SJCRH30 (cell line): ENCODE data around the gene FANK1. TPM values are rescaled to one million over a fixed set of nuclear protein-coding genes. Genes with fewer than 3 reads are reported as not detected.
"Not testable (repeated sequence)": the region's sequence is repeated elsewhere in the genome, so short reads cannot be mapped to it uniquely, and the experiment has no call there.

Source experiments
- DNase-seq, 2 experiments: peaks; one replicate each; pipeline ENCODE4 v3.0.0-alpha.2; 2015 to 2020
- H3K27ac ChIP-seq: fragments of 250-450 bp; sonication (Bioruptor Pico); 2 replicates; pipeline ENCODE4 v1.5.1; 2020; ENCODE audit warnings: mild to moderate bottlenecking, moderate library complexity
- H3K27me3 ChIP-seq: fragments of 250-450 bp; sonication (Bioruptor Pico); 2 replicates; pipeline ENCODE4 v1.5.1; 2020; ENCODE audit warnings: mild to moderate bottlenecking, moderate library complexity
- H3K36me3 ChIP-seq: fragments of 250-450 bp; sonication (Bioruptor Pico); 2 replicates; pipeline ENCODE4 v1.5.1; 2020; ENCODE audit warnings: mild to moderate bottlenecking, moderate library complexity
- H3K4me1 ChIP-seq: fragments of 250-450 bp; sonication (Bioruptor Pico); 2 replicates; pipeline ENCODE4 v1.5.1; 2020; ENCODE audit warnings: mild to moderate bottlenecking, moderate library complexity
- H3K4me3 ChIP-seq: fragments of 250-450 bp; sonication (Bioruptor Pico); 2 replicates; pipeline ENCODE4 v1.5.1; 2020; ENCODE audit warnings: mild to moderate bottlenecking, moderate library complexity
- H3K9me3 ChIP-seq: fragments of 250-450 bp; sonication (Bioruptor Pico); replicated peaks from 2 replicates; pipeline ENCODE4 v1.5.1; 2020; ENCODE audit warnings: mild to moderate bottlenecking, moderate library complexity
- total RNA-seq: library from RNA; depleted of rRNA; stranded (reverse); fragments of >200 nt; shearing (Covaris generic); gene quantifications from 2 replicates; pipeline ENCODE4 v1.2.3, GENCODE V29; 2014

The FANK1 gene
- total RNA-seq, 1 experiment from 2014 or later = 0.42 TPM

DNA sequence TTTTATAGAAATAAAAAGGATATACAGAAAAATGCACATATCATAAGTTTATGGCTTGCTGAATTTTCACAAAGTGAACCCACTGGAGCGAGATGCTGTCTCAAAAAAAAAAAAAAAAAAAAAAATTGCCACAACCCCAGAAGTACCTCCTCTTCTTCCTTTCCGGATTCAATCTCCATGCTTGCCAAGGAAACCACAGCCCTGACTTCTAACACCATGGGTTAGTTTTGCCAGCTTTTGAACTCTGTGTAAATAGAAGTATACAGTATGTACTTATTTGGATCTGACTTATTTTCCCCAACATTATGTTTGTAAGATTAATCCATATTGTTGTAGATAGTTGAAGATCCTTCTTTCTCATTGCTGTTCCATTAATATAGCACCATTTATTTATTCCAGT is 40.0 kb downstream of the FANK1 start:
- no peak for DNase-seq
- no peak overlapping the region for H3K4me3 ChIP-seq
- no peaks in the 10 kb centered on the region for H3K4me1 ChIP-seq
- H3K9me3 ChIP-seq = no peaks in the 10 kb centered on the region
- H3K36me3 ChIP-seq = no peaks in the 10 kb centered on the region
- no peaks in the 10 kb centered on the region for H3K27me3 ChIP-seq
- no peak overlapping the region for H3K27ac ChIP-seq

DNA sequence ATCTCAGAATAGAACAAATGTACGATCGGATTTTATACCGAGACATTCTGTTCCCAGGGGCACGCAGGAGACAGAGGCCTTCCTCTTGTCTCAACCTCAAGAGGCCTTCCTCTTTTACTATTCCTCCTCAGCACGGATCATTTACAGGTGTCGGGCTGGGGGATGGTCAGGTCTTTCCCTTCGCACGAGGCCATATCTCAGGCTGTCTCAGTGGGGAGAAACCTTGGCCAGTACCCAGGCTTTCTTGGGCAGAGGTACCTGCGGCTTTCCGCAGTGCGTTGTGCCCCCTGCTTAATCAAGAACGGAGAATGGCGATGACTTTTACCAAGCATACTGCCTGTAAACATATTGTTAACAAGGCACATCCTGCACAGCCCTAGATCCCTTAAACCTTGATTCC is 44.2 kb downstream of the FANK1 start:
- Histone ChIP-seq H3K9me3 (no peaks in the 10 kb centered on the region), H3K4me1 (no peaks in the 10 kb centered on the region), H3K27me3 (no peaks in the 10 kb centered on the region), H3K36me3 (no peaks in the 10 kb centered on the region), H3K4me3 (no peak overlapping the region), H3K27ac (no peak overlapping the region)
- DNase-seq = no peak

GRCh38 chr10:125951290-125951689 is 54.9 kb downstream of the FANK1 start:
- H3K4me3 ChIP-seq = no peak overlapping the region
- no peaks in the 10 kb centered on the region for H3K4me1 ChIP-seq
- H3K27me3 ChIP-seq = no peaks in the 10 kb centered on the region
- DNase-seq = no peak
- no peak overlapping the region for H3K27ac ChIP-seq
- no peaks in the 10 kb centered on the region for H3K9me3 ChIP-seq
- H3K36me3 ChIP-seq = no peaks in the 10 kb centered on the region

GRCh38 chr10:125953778-125954385 is 57.5 kb downstream of the FANK1 start:
- Histone ChIP-seq H3K27ac (no peak overlapping the region), H3K36me3 (no peaks in the 10 kb centered on the region), H3K9me3 (no peaks in the 10 kb centered on the region), H3K4me3 (no peak overlapping the region), H3K27me3 (no peaks in the 10 kb centered on the region), H3K4me1 (no peaks in the 10 kb centered on the region)
- no peak for DNase-seq

DNA sequence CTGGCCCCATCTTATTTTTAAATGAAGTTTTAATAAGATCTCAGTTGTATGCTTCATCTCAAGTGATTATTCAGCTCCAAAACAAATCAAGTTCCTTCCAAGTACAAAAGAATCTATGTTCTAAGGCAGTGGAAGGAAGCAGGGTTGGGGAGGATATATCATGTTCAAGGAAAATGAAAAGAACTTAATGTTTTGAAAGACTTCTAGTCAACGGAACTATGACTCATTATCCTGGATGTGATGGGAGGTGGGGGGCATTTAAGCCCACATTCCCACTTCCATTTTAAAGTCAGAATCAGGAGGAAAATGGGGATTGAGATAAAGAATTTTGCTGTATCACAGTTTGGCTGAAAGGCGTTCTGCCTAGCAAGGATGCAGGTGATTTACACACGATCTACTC is 59.4 kb downstream of the FANK1 start:
- Histone ChIP-seq H3K27me3 (no peaks in the 10 kb centered on the region), H3K9me3 (no peaks in the 10 kb centered on the region), H3K36me3 (no peaks in the 10 kb centered on the region), H3K4me1 (no peaks in the 10 kb centered on the region), H3K4me3 (no peak overlapping the region), H3K27ac (no peak overlapping the region)
- DNase-seq = no peak

DNA sequence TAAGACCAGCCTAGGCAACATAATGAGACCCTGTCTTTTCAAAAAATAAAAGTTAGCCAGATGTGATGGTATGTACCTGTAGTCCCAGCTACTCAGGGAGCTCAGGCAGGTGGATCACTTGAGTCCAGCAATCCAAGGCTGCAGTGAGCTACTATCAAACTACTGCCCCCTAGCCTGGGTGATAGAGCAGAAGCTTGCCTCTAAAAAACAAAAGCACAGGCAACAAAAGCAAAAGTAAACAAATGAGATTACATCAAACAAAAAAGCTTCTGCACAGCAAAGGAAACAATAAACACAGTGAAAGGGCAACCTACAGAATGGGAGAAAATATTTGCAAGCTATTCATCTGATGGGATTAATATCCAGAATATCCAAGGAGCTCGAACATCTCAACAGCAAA is 65.4 kb downstream of the FANK1 start:
- no peaks in the 10 kb centered on the region for H3K4me1 ChIP-seq
- no peaks in the 10 kb centered on the region for H3K9me3 ChIP-seq
- no peak for DNase-seq
- H3K36me3 ChIP-seq = no peaks in the 10 kb centered on the region
- H3K27me3 ChIP-seq = no peaks in the 10 kb centered on the region
- H3K27ac ChIP-seq = no peak overlapping the region
- no peak overlapping the region for H3K4me3 ChIP-seq

DNA sequence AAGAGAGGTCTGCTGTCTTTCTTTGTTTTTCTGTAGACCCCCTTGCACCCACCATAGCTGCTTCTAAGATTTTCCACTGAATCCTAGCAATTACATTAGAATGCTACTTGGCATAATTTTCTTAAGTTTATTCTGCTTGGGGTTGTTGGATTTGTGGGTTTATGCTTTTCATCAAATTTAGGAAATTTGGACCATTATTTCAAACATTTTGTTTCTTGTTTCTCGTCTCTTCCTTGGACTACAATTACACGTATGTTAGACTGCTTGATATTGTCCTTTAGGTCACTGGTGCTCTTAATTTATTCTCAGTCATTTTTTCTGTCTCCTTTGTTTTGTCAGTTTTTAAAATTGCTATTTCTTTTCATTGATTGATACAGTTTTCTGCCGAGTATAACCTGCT is 65.8 kb downstream of the FANK1 start:
- Histone ChIP-seq H3K4me3 (no peak overlapping the region), H3K9me3 (no peaks in the 10 kb centered on the region), H3K4me1 (no peaks in the 10 kb centered on the region), H3K27ac (no peak overlapping the region), H3K27me3 (no peaks in the 10 kb centered on the region), H3K36me3 (no peaks in the 10 kb centered on the region)
- DNase-seq = no peak

DNA sequence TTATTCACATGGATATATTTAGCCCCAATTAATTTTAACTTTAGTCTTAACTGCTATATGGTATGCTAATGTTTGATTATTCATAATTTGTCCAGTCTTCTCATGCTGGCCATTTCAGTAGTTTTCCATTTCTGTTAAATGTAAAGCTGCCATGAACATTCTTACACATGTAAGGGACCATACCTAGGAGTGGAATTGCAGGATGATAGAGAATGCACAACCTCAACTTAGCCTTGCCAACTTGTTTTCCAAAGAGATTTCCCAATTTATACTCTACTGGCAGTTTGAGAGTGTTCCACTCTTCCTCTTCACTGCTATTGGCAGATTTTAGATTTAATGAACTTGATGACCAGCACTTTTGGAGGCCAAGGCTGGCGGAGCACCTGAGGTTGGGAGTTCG is 68.2 kb downstream of the FANK1 start:
- H3K4me1 ChIP-seq = no peaks in the 10 kb centered on the region
- H3K9me3 ChIP-seq = no peaks in the 10 kb centered on the region
- H3K27me3 ChIP-seq = no peaks in the 10 kb centered on the region
- no peak for DNase-seq
- H3K4me3 ChIP-seq = no peak overlapping the region
- H3K27ac ChIP-seq = no peak overlapping the region
- no peaks in the 10 kb centered on the region for H3K36me3 ChIP-seq

DNA sequence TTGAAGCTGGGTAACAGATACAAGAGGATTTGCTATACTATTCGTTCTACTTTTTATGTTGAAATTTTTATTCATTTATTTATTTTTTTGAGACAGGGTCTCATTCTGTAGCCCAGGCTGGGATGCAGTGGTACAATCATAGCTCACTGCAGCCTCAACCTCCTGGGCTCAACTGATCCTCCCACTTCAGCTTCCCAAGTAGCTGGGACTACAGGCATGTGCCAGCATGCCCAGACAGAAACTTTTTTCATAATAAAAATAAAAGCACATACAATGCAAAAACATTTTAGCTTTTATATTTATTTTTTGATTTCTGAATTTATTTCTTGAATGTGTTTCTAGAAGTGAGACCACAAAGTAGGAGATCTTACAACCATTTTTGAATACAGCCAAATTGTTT is 71.2 kb downstream of the FANK1 start:
- no peak for DNase-seq
- no peaks in the 10 kb centered on the region for H3K36me3 ChIP-seq
- H3K9me3 ChIP-seq = no peaks in the 10 kb centered on the region
- H3K4me1 ChIP-seq = no peaks in the 10 kb centered on the region
- H3K27ac ChIP-seq = no peak overlapping the region
- no peak overlapping the region for H3K4me3 ChIP-seq
- H3K27me3 ChIP-seq = no peaks in the 10 kb centered on the region

- H3K4me3 ChIP-seq = not testable (repeated sequence)
Measured at GRCh38 chr10:125970077-125970630, 73.8 kb downstream of the FANK1 start.

DNA sequence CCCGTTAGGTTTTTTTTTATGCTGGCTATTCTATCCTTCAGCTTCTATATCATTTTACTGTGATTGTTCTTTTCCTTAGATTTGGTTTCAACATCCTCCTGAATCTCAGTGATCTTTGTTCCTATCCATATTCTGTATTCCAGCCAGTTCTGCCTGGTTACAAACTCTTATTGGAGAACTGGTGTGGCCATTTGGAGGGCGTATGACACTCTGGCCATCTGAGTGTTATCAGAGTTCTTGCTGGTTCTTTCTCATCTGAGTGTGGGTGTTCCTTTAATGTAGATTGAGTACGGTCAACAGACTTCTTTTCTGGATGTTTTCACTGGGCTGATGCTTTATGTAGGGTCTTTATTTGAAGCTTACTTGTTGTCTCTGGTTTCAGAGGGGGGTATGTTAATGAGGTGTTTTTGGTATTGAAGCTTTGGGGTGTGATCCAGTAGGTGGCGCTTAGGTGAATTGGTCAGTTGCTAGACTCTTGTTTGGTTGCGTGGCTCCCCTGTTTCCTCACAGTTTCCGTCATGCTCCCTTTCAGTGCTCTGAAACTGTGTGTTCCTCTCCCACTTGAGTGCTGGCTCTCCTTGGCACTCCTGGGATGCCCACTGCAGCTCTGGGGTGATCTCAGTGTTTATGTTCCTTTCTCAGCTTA is 80.7 kb downstream of the FANK1 start:
- no peak overlapping the region for H3K4me3 ChIP-seq
- no peak for DNase-seq
- H3K36me3 ChIP-seq = no peaks in the 10 kb centered on the region
- H3K4me1 ChIP-seq = peaks cover 2% of the 10 kb centered on the region; the same call in 1 of the 2 replicates
- H3K27me3 ChIP-seq = no peaks in the 10 kb centered on the region
- peaks cover 3% of the 10 kb centered on the region; the same call in 1 of the 2 replicates for H3K9me3 ChIP-seq
- no peak overlapping the region for H3K27ac ChIP-seq

More at GRCh38 chr10:125970077-125970630, 73.8 kb downstream of the FANK1 start:
- not testable (repeated sequence) for DNase-seq, H3K36me3 ChIP-seq, H3K9me3 ChIP-seq, H3K4me1 ChIP-seq, H3K27me3 ChIP-seq, H3K27ac ChIP-seq

GRCh38 chr10:125979976-125980375 is 83.6 kb downstream of the FANK1 start:
- H3K36me3 ChIP-seq = no peaks in the 10 kb centered on the region
- peaks cover 3% of the 10 kb centered on the region; the same call in 1 of the 2 replicates for H3K9me3 ChIP-seq
- H3K27me3 ChIP-seq = no peaks in the 10 kb centered on the region
- peaks cover 10% of the 10 kb centered on the region; the same call in 1 of the 2 replicates for H3K4me1 ChIP-seq
- no peak overlapping the region for H3K27ac ChIP-seq
- no peak overlapping the region for H3K4me3 ChIP-seq
- DNase-seq = peak in 1 of 2 experiments; percentile 20

- Histone ChIP-seq H3K4me1 (peaks cover 10% of the 10 kb centered on the region; the same call in 1 of the 2 replicates), H3K27me3 (no peaks in the 10 kb centered on the region), H3K36me3 (no peaks in the 10 kb centered on the region), H3K4me3 (no peak overlapping the region), H3K27ac (no peak overlapping the region), H3K9me3 (no peaks in the 10 kb centered on the region)
- no peak for DNase-seq
Measured at GRCh38 chr10:125980521-125981035, 84.2 kb downstream of the FANK1 start.

GRCh38 chr10:125982260-125982948 is 86.0 kb downstream of the FANK1 start:
- Histone ChIP-seq H3K27me3 (no peaks in the 10 kb centered on the region), H3K4me1 (peaks cover 10% of the 10 kb centered on the region; the same call in 1 of the 2 replicates), H3K9me3 (no peaks in the 10 kb centered on the region), H3K4me3 (no peak overlapping the region), H3K27ac (no peak overlapping the region), H3K36me3 (no peaks in the 10 kb centered on the region)
- DNase-seq = peak; percentile 27 to 81

DNA sequence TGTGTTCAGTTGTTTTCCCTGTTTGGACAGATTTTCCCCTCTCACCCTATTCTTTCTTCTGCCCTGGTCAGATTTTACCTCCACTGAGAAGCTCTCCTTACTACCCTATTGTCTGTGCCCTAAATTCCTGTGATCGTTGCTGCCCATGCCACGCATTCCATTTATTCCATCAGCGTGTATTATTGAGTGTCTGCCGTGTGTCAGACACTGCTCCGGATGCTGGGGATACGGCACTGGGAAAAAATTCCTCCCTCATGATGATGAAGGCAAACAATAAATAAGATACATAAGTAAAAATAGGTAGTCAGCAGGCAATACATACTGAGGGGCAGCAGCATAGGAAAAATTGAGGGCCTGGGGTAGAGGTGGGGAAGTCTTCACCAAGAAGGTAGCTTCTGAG is 86.8 kb downstream of the FANK1 start:
- no peaks in the 10 kb centered on the region for H3K36me3 ChIP-seq
- no peak overlapping the region for H3K27ac ChIP-seq
- no peaks in the 10 kb centered on the region for H3K27me3 ChIP-seq
- H3K4me1 ChIP-seq = peaks cover 10% of the 10 kb centered on the region; the same call in 1 of the 2 replicates
- no peak for DNase-seq
- no peak overlapping the region for H3K4me3 ChIP-seq
- H3K9me3 ChIP-seq = no peaks in the 10 kb centered on the region
